Panc1 (cell line): Measurements from ENCODE around the gene TBX1. TPM values are rescaled to one million over a fixed set of nuclear protein-coding genes. Genes with fewer than 3 reads are reported as not detected.
A peak's percentile ranks its signal among the peaks of the same experiment; 100 is the strongest.

Experiments
- ATAC-seq: fragments of 200-7000 bp; cut with Tn5 transposase; 2 replicates; pipeline ENCODE4 v1.9.1; 2020; ENCODE audit warnings: mild to moderate bottlenecking, moderate library complexity
- BruUV-seq: library from RNA; stranded (reverse); fragments of 400-500 nt; replicated peaks from 2 replicates; lab custom pipeline; 2021; lab: Mats Ljungman, UMichigan
- CTCF ChIA-PET: fragments of 300-600 bp; sonication (Branson Sonifier 250); formaldehyde crosslinking; loops from one replicate; lab custom pipeline; 2022; ENCODE audit warnings: antibody characterized with exemption; lab: Charles Lee
- POLR2A ChIA-PET: fragments of 300-600 bp; sonication (Branson Sonifier 250); formaldehyde crosslinking; loops from one replicate; lab custom pipeline; 2022; ENCODE audit warnings: antibody characterized with exemption; lab: Charles Lee
- DNase-seq: peaks from one replicate; pipeline ENCODE4 v3.0.0-alpha.2; 2010; ENCODE audit warnings: low read depth, low spot score
- H3K27ac ChIP-seq: 2 replicates; pipeline ENCODE4 v1.5.1; 2011; ENCODE audit warnings: mild to moderate bottlenecking, low read length, inconsistent platforms
- H3K27me3 ChIP-seq: fragments of 200-500 bp; sonication (Bioruptor generic); 2 replicates; pipeline ENCODE4 v1.6.0; 2014; ENCODE audit warnings: low read length, inconsistent platforms; ENCODE audit not compliant: control insufficient read depth, insufficient read depth
- H3K36me3 ChIP-seq: fragments of 200-500 bp; sonication (Bioruptor generic); 2 replicates; pipeline ENCODE4 v1.5.1; 2014; ENCODE audit warnings: inconsistent platforms, mild to moderate bottlenecking, low read length, moderate library complexity; ENCODE audit not compliant: control insufficient read depth, insufficient read depth
- H3K4me1 ChIP-seq: 2 replicates; pipeline ENCODE4 v1.5.1; 2011; ENCODE audit warnings: inconsistent platforms, mild to moderate bottlenecking, low read length, moderate library complexity; ENCODE audit not compliant: control insufficient read depth, insufficient read depth
- H3K4me3 ChIP-seq, 2 experiments: 2 replicates each; pipeline ENCODE4 v1.5.1; 2011 to 2012; ENCODE audit warnings: low read depth in 2 of 2, low read length in 2 of 2, mild to moderate bottlenecking in 2 of 2, inconsistent platforms in 1 of 2, moderate library complexity in 1 of 2
- H3K9me3 ChIP-seq: fragments of 200-500 bp; sonication (Bioruptor generic); 2 replicates; pipeline ENCODE4 v1.5.1; 2014; ENCODE audit warnings: low read depth, mild to moderate bottlenecking, inconsistent platforms, low read length, moderate library complexity; ENCODE audit not compliant: control insufficient read depth, insufficient read depth
- POLR2AphosphoS5 ChIP-seq: IDR thresholded peaks from 2 replicates; pipeline ENCODE4 v1.6.1; 2012; ENCODE audit warnings: mild to moderate bottlenecking, low read depth, low read length, moderate library complexity
- SIN3A ChIP-seq: IDR thresholded peaks from 2 replicates; pipeline ENCODE4 v1.6.1; 2012; ENCODE audit warnings: low read depth, mild to moderate bottlenecking, low read length, moderate library complexity, borderline replicate concordance; ENCODE audit not compliant: insufficient read depth
- in situ Hi-C: cut with HindIII; loops from 2 replicates; pipeline ENCODE4 v1.10.0; 2016; ENCODE audit warnings: low sequenced_read_pairs, low pct_unique_long_range_greater_than_20kb
- intact Hi-C: fragments of 100-400 bp; cut with micrococcal nuclease; formaldehyde crosslinking; loops from one replicate; pipeline ENCODE4 v1.10.0; 2022; ENCODE audit not compliant: unreplicated experiment
- total RNA-seq: library from RNA; stranded (reverse); gene quantifications from one replicate; pipeline ENCODE4 v1.2.1, GENCODE V29; 2021; ENCODE audit not compliant: unreplicated experiment
- TF ChIP-seq, protein P1 (sequence below): fragments of 450-650 bp; IDR thresholded peaks from 2 replicates; pipeline ENCODE4 v1.5.1; 2017; ENCODE audit warnings: mild to moderate bottlenecking
- TF ChIP-seq, protein P2 (sequence below), 2 experiments: IDR thresholded peaks; 2 replicates each; pipeline ENCODE4 v1.6.1; 2011 to 2012; ENCODE audit warnings: low read depth in 2 of 2, control low read depth in 1 of 2, low read length in 1 of 2, mild to moderate bottlenecking in 1 of 2, moderate library complexity in 1 of 2; ENCODE audit not compliant: insufficient read depth in 1 of 2

The TBX1 gene
- total RNA-seq, 1 experiment from 2014 or later: 91.7 TPM

DNA sequence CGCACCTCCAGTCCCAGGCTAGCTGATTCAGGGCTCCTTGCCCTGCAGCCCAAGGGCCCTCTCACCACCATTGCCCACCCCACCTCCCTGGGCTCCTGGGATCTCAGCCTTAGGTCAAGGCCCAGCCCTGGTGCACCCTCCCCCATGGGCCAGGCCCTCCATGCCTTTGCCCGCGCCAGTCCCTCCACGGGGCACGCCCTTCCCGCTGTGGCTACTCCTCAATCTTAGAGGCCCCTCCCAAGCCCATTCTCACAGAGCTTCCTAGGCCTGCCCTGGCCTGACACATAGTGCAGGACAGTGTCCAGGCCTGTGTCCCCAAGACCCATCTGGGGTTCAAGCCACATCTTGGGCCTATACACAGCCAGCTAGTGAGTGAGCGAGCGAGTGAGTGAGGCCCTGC lies 30.4 kb upstream of the TBX1 start:
- DNase-seq: no peak
- BruUV-seq: no TSS peak
- POLR2A ChIA-PET: interaction anchor here (0.6 kb wide), 1 partner anchor 21 kb away, joined by 3 read pairs; no protein-coding TSS in a partner anchor
- in situ Hi-C loops: no loop called here
- peak; percentile 28; the same call in 1 of the 2 replicates for ATAC-seq
- H3K4me1 ChIP-seq: no peaks in the 10 kb centered on the region; the same call in 1 of the 2 replicates
- H3K4me3 ChIP-seq: no peak overlapping the region
- TF ChIP-seq POLR2AphosphoS5 (no peak), SIN3A (no peak)
- TF ChIP-seq, protein P1, sequence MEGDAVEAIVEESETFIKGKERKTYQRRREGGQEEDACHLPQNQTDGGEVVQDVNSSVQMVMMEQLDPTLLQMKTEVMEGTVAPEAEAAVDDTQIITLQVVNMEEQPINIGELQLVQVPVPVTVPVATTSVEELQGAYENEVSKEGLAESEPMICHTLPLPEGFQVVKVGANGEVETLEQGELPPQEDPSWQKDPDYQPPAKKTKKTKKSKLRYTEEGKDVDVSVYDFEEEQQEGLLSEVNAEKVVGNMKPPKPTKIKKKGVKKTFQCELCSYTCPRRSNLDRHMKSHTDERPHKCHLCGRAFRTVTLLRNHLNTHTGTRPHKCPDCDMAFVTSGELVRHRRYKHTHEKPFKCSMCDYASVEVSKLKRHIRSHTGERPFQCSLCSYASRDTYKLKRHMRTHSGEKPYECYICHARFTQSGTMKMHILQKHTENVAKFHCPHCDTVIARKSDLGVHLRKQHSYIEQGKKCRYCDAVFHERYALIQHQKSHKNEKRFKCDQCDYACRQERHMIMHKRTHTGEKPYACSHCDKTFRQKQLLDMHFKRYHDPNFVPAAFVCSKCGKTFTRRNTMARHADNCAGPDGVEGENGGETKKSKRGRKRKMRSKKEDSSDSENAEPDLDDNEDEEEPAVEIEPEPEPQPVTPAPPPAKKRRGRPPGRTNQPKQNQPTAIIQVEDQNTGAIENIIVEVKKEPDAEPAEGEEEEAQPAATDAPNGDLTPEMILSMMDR: no peak
- CTCF ChIA-PET: interaction anchor here (0.6 to 1.8 kb wide), 11 partner anchors 10 to 228 kb away, joined by 3 to 19 read pairs (median 4); no protein-coding TSS in a partner anchor
- no peak overlapping the region for H3K27ac ChIP-seq
- intact Hi-C loops: no loop called here
- H3K36me3 ChIP-seq: no peaks in the 10 kb centered on the region
- H3K27me3 ChIP-seq: no peaks in the 10 kb centered on the region
- H3K9me3 ChIP-seq: no peaks in the 10 kb centered on the region

DNA sequence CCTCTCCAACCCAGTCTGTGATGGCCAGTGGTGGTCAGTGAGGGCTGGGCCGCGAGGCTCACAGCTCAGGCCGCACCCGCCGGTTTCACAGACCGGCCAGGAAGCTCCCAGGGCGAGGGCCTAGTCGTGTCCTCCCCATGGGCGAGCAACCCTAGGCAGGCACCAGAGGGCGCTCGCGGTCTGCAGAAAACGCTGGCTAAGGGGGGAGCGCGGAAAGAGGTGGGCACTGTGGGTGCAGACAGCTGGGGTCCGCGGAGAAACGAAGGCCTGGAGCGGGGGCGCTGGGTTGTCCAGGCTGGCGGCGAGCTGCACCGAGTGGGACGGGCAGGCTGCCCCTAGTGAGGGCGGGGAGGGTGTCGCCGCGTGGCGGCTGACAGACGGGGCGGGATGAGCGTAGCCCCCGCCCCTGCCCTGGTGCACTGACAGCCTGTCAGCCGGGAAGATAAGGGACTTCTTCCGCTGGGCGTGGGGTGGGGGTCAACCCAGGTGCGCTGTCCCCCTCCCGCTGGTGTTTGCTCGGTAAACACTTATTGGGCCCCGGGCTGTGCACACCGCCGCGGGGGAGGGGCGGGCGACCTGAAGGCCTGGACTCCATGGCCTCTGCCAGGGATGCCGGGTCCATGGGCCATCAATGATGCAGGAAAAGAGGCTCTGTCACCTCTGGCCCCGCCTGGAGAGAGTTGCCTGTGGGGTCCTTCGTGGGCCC lies 29.8 kb upstream of the TBX1 start:
- ChIA-PET CTCF (interaction anchor here (0.6 to 1.8 kb wide), 11 partner anchors 11 to 229 kb away, joined by 3 to 19 read pairs (median 4); no protein-coding TSS in a partner anchor), POLR2A (interaction anchor here (0.6 kb wide), 1 partner anchor 21 kb away, joined by 3 read pairs; no protein-coding TSS in a partner anchor)
- Histone ChIP-seq H3K9me3 (no peaks in the 10 kb centered on the region), H3K4me3 (peak overlapping the region; percentile 40 to 55), H3K36me3 (no peaks in the 10 kb centered on the region), H3K27me3 (no peaks in the 10 kb centered on the region), H3K4me1 (no peaks in the 10 kb centered on the region; the same call in 1 of the 2 replicates), H3K27ac (no peak overlapping the region)
- DNase-seq: peak; percentile 24
- BruUV-seq: no TSS peak
- intact Hi-C loops (no loop called here), in situ Hi-C loops (no loop called here)
- peak; percentile 94 for ATAC-seq
- TF ChIP-seq POLR2AphosphoS5: no peak
- TF ChIP-seq, protein P1: peak; percentile 90

DNA sequence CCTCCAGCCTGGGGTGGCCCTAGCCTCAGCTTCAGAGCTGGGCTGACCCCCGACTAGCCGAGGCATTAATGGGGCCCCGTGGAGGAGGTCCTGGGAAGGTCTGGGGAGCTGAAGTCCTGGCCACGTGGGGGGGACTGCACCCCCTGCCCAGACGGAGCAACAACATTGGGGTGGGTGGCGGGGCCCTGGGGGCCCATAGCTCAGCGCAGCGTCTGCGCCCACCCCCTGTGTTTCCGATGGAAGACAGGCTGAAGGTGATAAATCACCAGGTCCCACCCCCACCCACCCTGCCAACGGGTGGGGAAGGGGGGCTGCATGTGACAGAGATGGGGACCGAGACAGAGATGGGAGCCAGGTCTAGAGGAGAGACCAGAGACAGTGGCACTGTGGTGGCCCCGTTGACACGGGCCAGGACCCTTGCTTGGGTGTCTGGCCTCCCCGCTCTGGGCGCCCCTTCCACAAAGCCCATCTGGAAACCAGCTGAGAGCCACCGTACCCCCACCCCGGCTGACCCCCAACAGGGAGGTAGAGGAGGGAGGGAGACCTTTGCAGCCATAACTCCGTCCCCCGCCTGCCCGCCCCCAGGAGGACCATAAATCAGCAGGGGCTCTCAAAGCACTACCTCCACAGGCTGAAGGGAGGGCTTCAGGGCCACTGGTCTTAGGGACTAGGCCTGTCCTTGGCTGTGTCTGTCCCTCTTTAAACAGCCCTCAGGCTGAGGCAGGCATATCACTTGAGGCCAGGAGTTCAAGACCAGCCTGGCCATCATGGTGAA lies 29.0 kb upstream of the TBX1 start:
- no peaks in the 10 kb centered on the region for H3K27me3 ChIP-seq
- no peak for ATAC-seq
- CTCF ChIA-PET: interaction anchor here (1.4 to 1.8 kb wide), 2 partner anchors 14 to 179 kb away, joined by 4 to 19 read pairs; no protein-coding TSS in a partner anchor
- no peak for TF ChIP-seq POLR2AphosphoS5
- TF ChIP-seq, protein P2, sequence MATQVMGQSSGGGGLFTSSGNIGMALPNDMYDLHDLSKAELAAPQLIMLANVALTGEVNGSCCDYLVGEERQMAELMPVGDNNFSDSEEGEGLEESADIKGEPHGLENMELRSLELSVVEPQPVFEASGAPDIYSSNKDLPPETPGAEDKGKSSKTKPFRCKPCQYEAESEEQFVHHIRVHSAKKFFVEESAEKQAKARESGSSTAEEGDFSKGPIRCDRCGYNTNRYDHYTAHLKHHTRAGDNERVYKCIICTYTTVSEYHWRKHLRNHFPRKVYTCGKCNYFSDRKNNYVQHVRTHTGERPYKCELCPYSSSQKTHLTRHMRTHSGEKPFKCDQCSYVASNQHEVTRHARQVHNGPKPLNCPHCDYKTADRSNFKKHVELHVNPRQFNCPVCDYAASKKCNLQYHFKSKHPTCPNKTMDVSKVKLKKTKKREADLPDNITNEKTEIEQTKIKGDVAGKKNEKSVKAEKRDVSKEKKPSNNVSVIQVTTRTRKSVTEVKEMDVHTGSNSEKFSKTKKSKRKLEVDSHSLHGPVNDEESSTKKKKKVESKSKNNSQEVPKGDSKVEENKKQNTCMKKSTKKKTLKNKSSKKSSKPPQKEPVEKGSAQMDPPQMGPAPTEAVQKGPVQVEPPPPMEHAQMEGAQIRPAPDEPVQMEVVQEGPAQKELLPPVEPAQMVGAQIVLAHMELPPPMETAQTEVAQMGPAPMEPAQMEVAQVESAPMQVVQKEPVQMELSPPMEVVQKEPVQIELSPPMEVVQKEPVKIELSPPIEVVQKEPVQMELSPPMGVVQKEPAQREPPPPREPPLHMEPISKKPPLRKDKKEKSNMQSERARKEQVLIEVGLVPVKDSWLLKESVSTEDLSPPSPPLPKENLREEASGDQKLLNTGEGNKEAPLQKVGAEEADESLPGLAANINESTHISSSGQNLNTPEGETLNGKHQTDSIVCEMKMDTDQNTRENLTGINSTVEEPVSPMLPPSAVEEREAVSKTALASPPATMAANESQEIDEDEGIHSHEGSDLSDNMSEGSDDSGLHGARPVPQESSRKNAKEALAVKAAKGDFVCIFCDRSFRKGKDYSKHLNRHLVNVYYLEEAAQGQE (IDR thresholded peaks at IDR 0.05; ENCODE audit: insufficient read depth in 1 of 2, low read depth in 2 of 2, low read length in 1 of 2): no peak
- TF ChIP-seq, protein P1: no peak
- H3K36me3 ChIP-seq: no peaks in the 10 kb centered on the region
- no peak for DNase-seq
- H3K4me1 ChIP-seq: no peaks in the 10 kb centered on the region; the same call in 1 of the 2 replicates
- no peaks in the 10 kb centered on the region for H3K9me3 ChIP-seq
- no peak overlapping the region for H3K4me3 ChIP-seq
- intact Hi-C loops: no loop called here
- BruUV-seq: no TSS peak
- in situ Hi-C loops: no loop called here
- no peak overlapping the region for H3K27ac ChIP-seq
- POLR2A ChIA-PET: no interaction called here
